ENCODE data around the gene ORM1.

The ORM1 gene

GRCh38 chr9:114344692-114345091, 21.8 kb downstream of the ORM1 start:
- DNase-seq, result no peak

- no peak for DNase-seq
Measured at GRCh38 chr9:114345493-114346065, 22.7 kb downstream of the ORM1 start.

DNA sequence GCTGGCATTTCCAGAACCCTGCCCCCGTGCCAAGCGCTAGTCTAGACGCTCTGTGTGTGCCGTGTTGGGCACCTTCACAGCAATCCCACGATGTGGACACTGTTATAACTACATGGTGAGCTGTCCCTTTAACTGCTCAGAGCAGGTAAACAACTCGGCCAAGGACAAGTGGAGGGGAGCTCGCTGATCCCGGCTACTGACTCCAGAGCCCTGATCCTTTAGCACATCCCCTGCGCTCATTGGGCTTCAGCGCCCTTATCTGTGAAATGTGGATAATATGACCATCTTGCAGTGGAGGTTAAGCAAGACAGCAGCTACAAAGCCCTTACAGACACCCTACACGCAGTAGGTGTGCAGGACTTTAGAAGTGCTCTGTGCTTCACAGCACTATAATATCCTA, 23.2 kb downstream of the ORM1 start:
- no peak for DNase-seq

DNA sequence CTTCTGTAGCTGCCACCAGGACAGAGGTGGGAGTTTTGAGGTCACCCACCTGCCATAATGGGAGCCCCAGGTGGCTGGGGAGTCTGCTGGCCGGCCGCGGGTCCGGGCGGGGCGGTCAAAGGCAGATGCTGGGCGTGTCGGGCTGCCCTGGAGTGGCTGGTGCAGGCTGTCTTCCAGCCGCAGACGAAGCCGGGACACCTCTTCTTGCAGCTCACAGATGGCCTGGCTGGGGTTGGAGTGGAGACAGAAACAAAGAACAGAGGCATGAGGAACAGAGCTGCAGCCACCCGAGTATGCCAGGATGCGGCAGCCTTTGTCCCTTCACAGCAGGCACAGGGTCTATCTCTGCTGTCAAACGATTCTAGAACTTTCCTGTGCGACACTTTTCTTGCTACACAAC, 24.8 kb downstream of the ORM1 start:
- no peak for DNase-seq

GRCh38 chr9:114348261-114348905, 25.5 kb downstream of the ORM1 start:
- no peak for DNase-seq

DNA sequence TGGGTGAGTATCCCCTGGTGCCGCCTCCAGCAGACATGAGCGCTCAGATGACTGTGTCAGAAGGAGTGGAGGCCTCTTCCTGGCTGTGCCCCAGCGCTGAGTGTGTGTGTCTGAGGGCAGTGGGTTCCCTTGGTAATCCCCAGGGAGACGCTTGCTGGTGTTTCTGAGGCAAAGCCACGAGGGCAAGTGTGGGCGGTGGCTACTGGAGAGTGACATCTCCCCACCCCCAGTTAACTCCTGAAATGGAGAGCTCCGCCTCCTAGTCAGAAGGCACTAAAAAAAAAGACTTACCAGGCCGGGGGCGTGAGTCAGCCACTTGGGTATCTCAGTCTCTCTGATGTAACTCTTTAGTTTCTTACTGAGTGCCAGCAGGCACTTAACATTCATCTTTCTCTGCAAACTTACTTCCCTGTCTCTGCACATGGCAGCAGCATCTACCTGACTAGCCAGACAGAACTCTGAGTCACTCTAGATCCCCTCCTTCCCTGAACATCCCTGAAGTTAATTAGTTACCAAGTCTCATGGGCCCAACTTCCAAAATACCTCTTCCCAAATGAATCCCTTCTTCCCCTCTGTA, 26.1 kb downstream of the ORM1 start:
- DNase-seq, result peak; percentile 90

- no peak for DNase-seq
Measured at GRCh38 chr9:114349713-114350480, 27.0 kb downstream of the ORM1 start.

- DNase-seq, result no peak
Measured at GRCh38 chr9:114350636-114351401, 27.9 kb downstream of the ORM1 start.

DNA sequence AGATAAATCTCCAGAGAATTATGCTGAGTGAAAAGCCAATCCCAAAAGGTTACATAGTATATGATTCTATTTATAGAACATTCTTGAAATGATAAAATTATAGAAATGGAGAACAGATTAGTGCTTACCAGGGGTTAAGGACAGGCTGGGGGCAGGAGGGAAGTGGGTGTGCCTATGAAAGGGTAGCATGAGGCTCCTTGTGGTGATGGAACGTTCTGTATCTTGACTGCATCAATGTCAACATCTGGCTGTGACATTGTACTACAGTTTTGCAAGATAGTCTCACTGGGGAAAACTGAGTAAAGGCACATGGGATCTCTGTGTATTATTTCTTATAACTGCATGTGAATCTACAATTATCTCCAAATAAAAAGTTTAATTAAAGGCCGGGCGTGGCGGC, 29.0 kb downstream of the ORM1 start:
- DNase-seq, result no peak

DNA sequence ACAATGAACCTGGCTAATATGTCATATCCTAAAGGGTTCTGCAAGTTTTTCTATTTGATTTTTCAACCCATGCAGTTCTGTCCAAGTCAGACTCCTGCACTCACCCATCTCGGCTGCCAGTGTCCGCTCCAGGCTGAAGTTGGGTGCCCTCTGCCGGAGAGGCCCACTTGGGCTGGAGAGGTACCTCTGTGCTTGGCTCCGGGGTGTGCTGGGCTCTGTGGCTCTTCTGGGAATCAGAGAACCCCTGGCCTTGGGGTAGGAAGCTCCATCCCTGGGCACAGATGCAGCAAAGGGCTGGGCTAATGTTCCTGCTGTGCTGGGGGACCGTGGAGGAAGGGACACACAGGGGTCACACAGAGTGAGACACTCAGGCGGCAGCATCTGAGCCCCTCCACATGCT, 32.9 kb downstream of the ORM1 start:
- DNase-seq, result no peak

GRCh38 chr9:114356792-114357191, 33.9 kb downstream of the ORM1 start:
- DNase-seq, result no peak

DNA sequence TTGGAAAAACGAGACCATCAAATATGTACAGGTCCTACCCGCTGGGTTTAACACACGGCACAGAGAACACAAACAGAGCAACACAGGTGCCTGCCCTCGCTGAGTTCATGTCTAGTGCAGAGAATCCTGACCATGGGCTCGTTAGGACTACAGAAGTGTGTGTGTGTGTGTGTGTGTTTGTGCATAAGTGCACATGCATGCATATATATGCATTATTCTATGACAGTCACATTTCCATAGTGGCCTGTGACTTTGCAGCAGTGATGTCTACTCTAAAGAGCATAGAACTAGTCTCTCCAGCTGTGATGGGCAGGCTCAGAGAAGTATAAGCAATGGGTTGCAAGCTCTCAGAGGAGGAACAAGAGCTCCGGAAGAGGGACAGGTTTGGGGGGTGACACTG, 34.5 kb downstream of the ORM1 start:
- no peak for DNase-seq

DNA sequence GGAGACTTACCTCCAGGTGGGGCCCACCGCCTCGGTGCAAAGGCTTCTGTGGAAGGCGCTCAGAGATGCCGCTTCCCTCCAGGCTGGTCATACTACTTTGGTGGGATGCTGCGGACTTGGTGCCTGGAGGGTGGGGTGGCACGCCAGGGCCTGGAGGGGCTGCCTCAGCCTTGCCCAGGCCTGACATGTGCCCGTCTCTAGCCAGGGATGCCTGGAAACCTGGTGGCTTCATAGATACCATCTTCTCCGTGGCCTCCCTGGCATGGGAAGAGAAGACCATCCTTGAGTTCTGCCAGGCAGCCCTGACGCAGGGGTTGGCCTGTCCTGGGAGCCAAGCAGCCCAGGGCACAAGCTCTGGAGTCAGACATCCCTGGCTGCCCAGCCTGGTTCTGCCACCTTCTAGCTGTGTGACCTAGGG, 35.0 kb downstream of the ORM1 start:
- no peak for DNase-seq

- no peak for DNase-seq
Measured at GRCh38 chr9:114359801-114360200, 36.9 kb downstream of the ORM1 start.

DNA sequence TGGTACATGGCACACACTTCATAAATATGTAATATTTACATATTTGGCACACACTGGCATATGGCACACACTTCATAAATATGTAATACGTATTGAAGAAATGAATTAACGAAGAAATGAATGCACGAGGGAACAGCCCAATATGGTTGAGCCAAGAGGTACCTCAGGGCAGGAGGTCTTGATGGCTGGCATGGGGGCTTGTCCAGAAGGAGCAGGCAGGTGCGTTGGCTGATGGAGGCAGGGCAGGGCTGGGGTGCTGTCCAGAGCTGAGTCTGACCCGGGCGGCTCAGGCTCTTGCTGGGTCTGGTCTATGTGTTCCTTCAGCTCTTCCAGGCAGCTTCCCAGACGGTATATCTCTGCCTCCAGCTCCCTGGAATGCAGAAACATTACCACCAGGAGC, 38.6 kb downstream of the ORM1 start:
- no peak for DNase-seq

DNA sequence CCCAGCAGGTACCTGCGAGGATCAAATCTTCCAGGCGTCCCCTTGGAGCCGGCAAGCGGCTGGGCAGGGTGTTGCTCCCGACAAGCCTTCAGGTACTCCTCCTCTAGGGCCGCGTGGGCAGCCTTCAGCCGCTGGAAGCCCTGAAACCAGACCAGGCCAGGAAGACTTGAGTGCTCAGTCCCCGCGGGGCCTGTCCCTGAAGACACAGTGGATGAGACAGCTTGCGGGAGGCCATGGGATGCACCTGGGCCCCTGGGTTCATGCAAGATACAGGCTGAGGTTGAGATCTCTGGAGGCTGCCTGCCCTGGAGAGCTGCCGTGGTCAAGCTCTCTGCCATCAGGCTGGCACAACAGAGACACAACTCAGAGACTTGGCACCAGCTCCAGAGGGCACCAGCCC, 39.5 kb downstream of the ORM1 start:
- no peak for DNase-seq

DNA sequence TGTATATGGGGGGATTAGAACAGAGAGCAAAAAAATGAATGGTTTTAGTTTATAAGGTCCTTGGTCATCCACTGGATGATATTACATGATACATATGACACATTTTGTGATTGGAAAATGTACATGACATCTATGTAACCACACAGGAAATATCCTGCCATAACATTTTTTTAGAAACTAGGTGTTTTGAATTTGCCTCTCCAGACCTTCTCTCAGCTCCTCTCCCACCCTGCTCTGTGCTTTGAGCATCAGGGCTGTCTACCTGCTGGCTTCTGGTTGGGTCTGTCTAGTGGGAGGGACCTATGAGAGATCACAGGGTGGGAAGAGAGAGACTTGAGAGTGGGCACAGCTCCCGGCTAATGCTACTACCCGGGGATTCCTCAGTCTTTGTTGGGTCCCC, 40.5 kb downstream of the ORM1 start:
- no peak for DNase-seq

DNA sequence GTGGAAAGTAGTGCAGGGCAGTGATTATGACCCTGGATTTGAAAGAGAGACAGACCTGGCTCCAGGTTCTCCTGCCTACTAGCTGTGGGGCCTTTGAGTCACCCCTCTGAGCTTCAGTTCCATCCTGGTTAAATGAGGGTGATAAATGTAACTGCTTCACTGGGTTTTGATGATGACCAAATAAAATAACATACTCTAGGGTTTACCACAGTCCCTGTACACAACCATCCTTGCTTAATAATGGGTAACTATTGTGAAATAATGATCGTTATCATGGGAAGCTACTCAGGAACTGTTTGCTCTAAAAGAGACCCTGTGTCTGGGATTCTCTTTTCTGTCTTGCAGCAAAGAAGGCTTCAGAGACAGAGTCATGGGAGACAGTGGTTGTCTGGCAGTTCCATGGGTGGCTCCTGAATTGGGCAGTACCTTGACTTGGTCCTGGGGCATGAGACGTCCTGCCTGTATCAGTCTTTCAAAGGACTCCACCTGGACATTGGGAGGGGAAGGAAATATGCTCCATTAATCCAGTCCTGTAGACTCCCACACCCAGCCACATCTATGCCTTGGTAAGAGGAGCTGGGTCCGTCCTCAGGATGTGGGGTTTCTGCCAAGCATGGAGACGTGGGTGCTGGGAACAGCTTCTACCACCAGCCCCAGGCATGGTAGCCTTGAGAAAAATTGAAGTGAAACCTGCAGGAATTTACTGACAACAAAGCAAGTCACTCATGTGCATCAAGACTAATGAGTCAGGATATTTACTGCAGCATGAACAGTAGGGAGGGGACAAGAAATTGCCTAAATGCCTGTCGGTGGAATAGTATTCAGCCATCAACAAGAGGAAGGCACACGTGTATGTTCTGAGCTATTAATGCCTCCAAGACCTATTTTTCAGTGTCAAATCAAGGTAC, 41.5 kb downstream of the ORM1 start:
- DNase-seq, result no peak

DNA sequence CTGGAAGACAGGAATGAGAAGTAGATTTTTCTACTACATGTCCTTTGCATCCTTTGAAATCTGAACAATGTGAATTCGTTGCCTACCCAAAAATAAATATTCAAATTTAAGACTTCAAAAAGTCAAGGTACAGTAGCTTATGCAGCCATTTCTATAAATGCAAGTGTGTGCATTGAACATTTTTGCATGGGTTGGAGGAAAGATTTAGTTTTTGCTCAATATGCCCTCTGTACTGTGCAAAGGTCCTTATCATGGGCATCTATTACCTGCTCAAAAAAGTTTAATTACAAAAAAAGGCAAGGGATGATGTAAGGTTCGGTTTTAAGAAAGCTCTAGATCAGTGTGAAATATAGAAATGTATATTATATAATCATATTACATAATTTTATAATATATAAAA, 42.3 kb downstream of the ORM1 start:
- DNase-seq, result no peak

DNA sequence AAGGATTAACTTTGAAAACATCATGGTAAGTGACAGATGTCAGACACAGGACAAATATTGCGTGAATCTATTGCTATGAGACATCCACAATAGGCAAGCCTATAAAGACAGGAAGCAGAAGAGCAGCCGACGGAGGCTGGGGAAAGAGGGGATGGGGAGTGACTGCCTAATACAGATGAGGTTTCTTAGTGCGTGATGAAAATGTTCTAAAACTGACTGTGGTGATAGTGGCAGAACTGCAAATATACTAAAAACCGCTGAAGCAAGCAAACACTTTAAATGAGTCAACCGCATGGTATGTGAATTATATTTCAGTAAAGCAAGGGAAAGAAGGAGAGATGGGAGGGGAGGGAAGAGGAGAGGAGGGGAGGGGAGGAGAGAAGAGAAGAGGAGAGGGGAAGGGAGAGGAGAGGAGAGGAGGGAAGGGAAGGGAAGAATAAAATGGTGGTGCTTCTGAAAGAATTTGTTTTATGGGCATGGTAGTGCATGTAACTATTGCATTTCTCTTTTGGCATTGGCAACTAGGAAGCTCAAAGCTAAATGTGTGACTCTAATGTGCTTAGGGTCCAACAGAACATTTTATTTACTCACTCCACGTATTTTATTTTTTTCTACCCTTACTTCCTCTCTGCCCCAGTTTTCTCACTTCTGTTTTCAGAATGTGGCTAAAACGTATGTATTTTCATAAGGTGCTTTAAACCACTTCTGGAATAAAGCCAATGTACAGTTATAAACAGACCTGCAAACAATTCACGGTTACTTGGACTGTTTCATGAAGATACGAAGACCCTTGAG, 43.6 kb downstream of the ORM1 start:
- DNase-seq, result no peak

DNA sequence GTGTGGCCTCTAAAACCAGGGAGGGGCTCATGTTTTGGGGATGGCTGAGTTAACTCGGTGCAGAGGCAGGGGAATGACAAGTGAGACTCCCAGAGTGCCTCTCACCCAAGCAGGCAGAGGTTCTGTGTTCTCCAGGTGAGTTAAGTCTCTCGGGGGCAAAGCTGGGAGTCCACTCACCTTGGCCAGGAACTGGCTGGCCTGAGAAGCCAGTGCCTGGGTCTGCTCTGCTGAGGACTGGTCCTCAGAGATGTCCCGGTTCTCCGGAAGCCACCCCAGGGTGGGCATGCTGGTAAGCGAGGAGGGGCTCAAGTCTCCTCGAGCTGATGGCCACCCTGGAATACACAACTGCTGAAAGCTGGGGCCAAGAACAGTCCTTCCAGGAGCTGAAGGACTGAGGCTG, 44.5 kb downstream of the ORM1 start:
- no peak for DNase-seq
